GM08714 (cell line): ENCODE results near the gene AFAP1.

Experiments
- H3K4me3 ChIP-seq: fragments of 200-500 bp; sonication (Bioruptor generic); 2 replicates; pipeline ENCODE4 v1.5.1; 2014; ENCODE audit warnings: mild to moderate bottlenecking, low read length, inconsistent platforms
- ZNF274 ChIP-seq: IDR thresholded peaks from 2 replicates; pipeline ENCODE4 v1.6.1; 2012; ENCODE audit warnings: mild to moderate bottlenecking, low read depth, low read length

Gene AFAP1

GRCh38 chr4:7755561-7755960 lies 184.1 kb downstream of the AFAP1 start:
- no peak for TF ChIP-seq ZNF274
- no peak overlapping the region for H3K4me3 ChIP-seq

GRCh38 chr4:7754565-7755262 lies 184.9 kb downstream of the AFAP1 start:
- no peak for TF ChIP-seq ZNF274
- H3K4me3 ChIP-seq, result no peak overlapping the region

GRCh38 chr4:7753931-7754465 lies 185.7 kb downstream of the AFAP1 start:
- no peak overlapping the region for H3K4me3 ChIP-seq
- TF ChIP-seq ZNF274, result no peak

GRCh38 chr4:7753271-7753670 lies 186.4 kb downstream of the AFAP1 start:
- TF ChIP-seq ZNF274, result no peak
- no peak overlapping the region for H3K4me3 ChIP-seq

GRCh38 chr4:7752649-7753048 lies 187.0 kb downstream of the AFAP1 start:
- TF ChIP-seq ZNF274, result no peak
- no peak overlapping the region for H3K4me3 ChIP-seq

GRCh38 chr4:7750972-7751371 lies 188.7 kb downstream of the AFAP1 start:
- H3K4me3 ChIP-seq, result no peak overlapping the region
- TF ChIP-seq ZNF274, result no peak

- TF ChIP-seq ZNF274, result no peak
- no peak overlapping the region for H3K4me3 ChIP-seq
These were observed 189.1 kb downstream of the AFAP1 start for GRCh38 chr4:7750523-7750922.

- TF ChIP-seq ZNF274, result no peak
- H3K4me3 ChIP-seq, result no peak overlapping the region
These were observed 192.1 kb downstream of the AFAP1 start for GRCh38 chr4:7747566-7747965.

GRCh38 chr4:7747062-7747385 lies 192.6 kb downstream of the AFAP1 start:
- TF ChIP-seq ZNF274, result no peak

GRCh38 chr4:7746351-7747061 lies 193.2 kb downstream of the AFAP1 start:
- no peak for TF ChIP-seq ZNF274
- no peak overlapping the region for H3K4me3 ChIP-seq

More at GRCh38 chr4:7747062-7747385, 192.6 kb downstream of the AFAP1 start:
- H3K4me3 ChIP-seq, result no peak overlapping the region

- TF ChIP-seq ZNF274, result no peak
- no peak overlapping the region for H3K4me3 ChIP-seq
These were observed 194.3 kb downstream of the AFAP1 start for GRCh38 chr4:7745301-7745885.

- no peak overlapping the region for H3K4me3 ChIP-seq
These were observed 195.4 kb downstream of the AFAP1 start for GRCh38 chr4:7744142-7744804.

GRCh38 chr4:7742807-7743280 lies 196.8 kb downstream of the AFAP1 start:
- no peak for TF ChIP-seq ZNF274
- H3K4me3 ChIP-seq, result no peak overlapping the region

More at GRCh38 chr4:7744142-7744804, 195.4 kb downstream of the AFAP1 start:
- no peak for TF ChIP-seq ZNF274

- no peak overlapping the region for H3K4me3 ChIP-seq
- no peak for TF ChIP-seq ZNF274
These were observed 197.5 kb downstream of the AFAP1 start for GRCh38 chr4:7741946-7742806.
